AG10803 (cell line): ENCODE measurements around the gene LAMA2.

Experiments used
- DNase-seq: peaks from one replicate; pipeline ENCODE4 v3.0.0; 2010; ENCODE audit warnings: low read depth
- H3K4me3 ChIP-seq: 2 replicates; pipeline ENCODE4 v1.5.1; 2011; ENCODE audit warnings: mild to moderate bottlenecking, low read length, control low read depth
- CTCF ChIP-seq: conservative IDR thresholded peaks from 2 replicates; pipeline ENCODE4 v1.5.1; 2011; ENCODE audit warnings: mild to moderate bottlenecking, low read length, control low read depth, inconsistent platforms

The LAMA2 gene

GRCh38 chr6:129499843-129500219 is 616.9 kb downstream of the LAMA2 start:
- no peak for DNase-seq
- TF ChIP-seq CTCF = no peak
- H3K4me3 ChIP-seq = no peak overlapping the region

GRCh38 chr6:129500958-129501739 is 618.2 kb downstream of the LAMA2 start:
- peak; percentile 42 for TF ChIP-seq CTCF
- H3K4me3 ChIP-seq = no peak overlapping the region
- peak; percentile 88 for DNase-seq

- no peak for TF ChIP-seq CTCF
- peak; percentile 20 for DNase-seq
- H3K4me3 ChIP-seq = no peak overlapping the region
Measured at GRCh38 chr6:129501740-129502660, 619.1 kb downstream of the LAMA2 start.

DNA sequence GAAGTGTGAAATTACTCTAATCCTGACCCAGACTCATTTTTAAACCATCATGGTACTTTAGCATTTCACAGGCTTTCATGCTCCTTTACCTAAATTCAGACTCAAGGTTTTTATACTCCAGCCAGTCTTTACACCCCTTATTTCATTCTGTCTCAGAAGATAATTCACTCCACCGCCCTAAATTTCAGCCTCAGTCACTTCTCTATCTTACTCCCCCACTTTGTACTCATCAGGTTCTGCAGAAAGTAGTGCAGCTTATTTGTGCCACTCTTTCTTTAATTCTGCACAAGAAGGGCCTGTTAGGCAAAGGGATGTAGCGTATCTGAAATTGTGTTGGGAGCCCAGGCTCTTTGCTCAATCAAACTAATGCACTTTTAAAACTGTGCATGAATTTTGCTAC is 621.5 kb downstream of the LAMA2 start:
- no peak for DNase-seq
- H3K4me3 ChIP-seq = no peak overlapping the region
- TF ChIP-seq CTCF = no peak

DNA sequence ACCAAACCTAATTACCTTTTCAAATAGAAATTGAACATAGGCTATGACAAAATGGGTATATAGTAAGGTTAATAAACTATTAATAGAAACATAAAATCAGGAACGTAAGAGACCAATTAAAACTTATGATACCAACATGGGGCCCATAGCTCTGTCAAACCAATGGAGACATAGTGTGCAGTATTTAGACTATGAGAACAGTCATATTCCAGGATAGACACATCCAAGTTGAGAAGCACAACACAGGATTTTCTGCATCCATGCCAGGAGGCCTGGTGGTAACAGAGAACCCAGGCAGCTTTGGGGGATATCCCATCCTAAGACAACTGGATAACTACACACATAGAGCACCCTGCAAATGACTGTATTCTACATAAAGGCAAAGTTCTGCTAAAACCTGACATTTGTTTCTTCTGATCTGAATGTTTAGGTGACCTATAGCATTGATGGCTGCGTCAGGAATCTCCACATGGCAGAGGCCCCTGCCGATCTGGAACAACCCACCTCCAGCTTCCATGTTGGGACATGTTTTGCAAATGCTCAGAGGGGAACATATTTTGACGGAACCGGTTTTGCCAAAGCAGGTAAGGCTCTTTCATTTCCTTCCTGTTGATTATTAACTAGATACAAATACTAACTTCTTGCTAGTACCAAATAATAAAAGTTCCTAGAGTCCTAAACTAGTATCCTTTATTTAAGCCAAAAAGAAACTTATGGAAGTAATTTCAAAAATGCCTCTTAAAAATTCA is 624.3 kb downstream of the LAMA2 start:
- DNase-seq = no peak
- no peak overlapping the region for H3K4me3 ChIP-seq
- TF ChIP-seq CTCF = no peak

GRCh38 chr6:129507846-129508245 is 624.9 kb downstream of the LAMA2 start:
- no peak for DNase-seq
- H3K4me3 ChIP-seq = no peak overlapping the region
- TF ChIP-seq CTCF = no peak
